H1 (cell line): ENCODE measurements around the gene RASGRF1. TPM values are rescaled to one million over a fixed set of nuclear protein-coding genes. Genes with fewer than 3 reads are reported as not detected.

Source experiments
- CTCF ChIA-PET: fragments of 300-600 bp; sonication (Branson Sonifier 250); formaldehyde crosslinking; loops from one replicate; lab custom pipeline; 2021; ENCODE audit not compliant: partially characterized antibody; lab: Charles Lee
- POLR2A ChIA-PET: fragments of 300-600 bp; sonication (Branson Sonifier 250); formaldehyde crosslinking; loops from one replicate; lab custom pipeline; 2021; ENCODE audit warnings: inconsistent platforms; ENCODE audit not compliant: partially characterized antibody; lab: Charles Lee
- DNase-seq, 2 experiments: peaks; one replicate each; pipeline versions ENCODE4 v3.0.0 to v3.0.0-alpha.2; 2010 to 2022; ENCODE audit warnings: low spot score in 2 of 2, low read depth in 1 of 2, mixed read lengths in 1 of 2
- FAIRE-seq: peaks from 2 replicates; lab custom pipeline; 2011; peaks lifted over from hg19 to GRCh38; lab: Jason Lieb, UNC
- H2AFZ ChIP-seq: 2 replicates; pipeline ENCODE4 v1.8.1; 2012; ENCODE audit warnings: low read length, inconsistent platforms
- H2AK5ac ChIP-seq: 2 replicates; pipeline ENCODE4 v1.6.1; 2013; ENCODE audit warnings: low read depth, low read length
- H2BK120ac ChIP-seq: replicated peaks from 2 replicates; pipeline ENCODE3; 2013; ENCODE audit warnings: low read depth, low read length, inconsistent platforms
- H2BK12ac ChIP-seq: 2 replicates; pipeline ENCODE4 v1.6.1; 2013; ENCODE audit warnings: low read depth, low read length
- H2BK15ac ChIP-seq: 2 replicates; pipeline ENCODE4 v1.6.1; 2013; ENCODE audit warnings: low read length
- H2BK20ac ChIP-seq: 2 replicates; pipeline ENCODE4 v1.6.1; 2013; ENCODE audit warnings: low read length
- H2BK5ac ChIP-seq: 2 replicates; pipeline ENCODE4 v1.6.1; 2013; ENCODE audit warnings: low read depth, low read length
- H3K14ac ChIP-seq: 2 replicates; pipeline ENCODE4 v1.6.1; 2013; ENCODE audit warnings: inconsistent platforms; ENCODE audit not compliant: insufficient read length
- H3K18ac ChIP-seq: 2 replicates; pipeline ENCODE4 v1.6.1; 2013; ENCODE audit warnings: low read length; ENCODE audit errors: extremely low read depth
- H3K23ac ChIP-seq: 2 replicates; pipeline ENCODE4 v1.6.1; 2013; ENCODE audit warnings: inconsistent platforms; ENCODE audit not compliant: insufficient read length
- H3K23me2 ChIP-seq: 2 replicates; pipeline ENCODE4 v1.6.1; 2013; ENCODE audit warnings: low read depth, low read length
- H3K27ac ChIP-seq: 2 replicates; pipeline ENCODE4 v1.6.1; 2011; ENCODE audit warnings: low read depth, low read length, inconsistent platforms
- H3K27me3 ChIP-seq, 4 experiments: replicated peaks in 1 of 4; 1 replicate in 1 of 4; 2 replicates in 3 of 4; pipeline versions ENCODE4 v1.6.1 to v1.8.1; 2011 to 2013; ENCODE audit warnings: low read length in 3 of 4, mild to moderate bottlenecking in 3 of 4, inconsistent platforms in 2 of 4, mixed read lengths in 2 of 4, moderate library complexity in 1 of 4; ENCODE audit not compliant: control insufficient read depth in 3 of 4, insufficient read depth in 3 of 4; ENCODE audit errors: extremely low read depth in 1 of 4
- H3K36me3 ChIP-seq, 4 experiments: 2 replicates each; pipeline versions ENCODE4 v1.6.1 to v1.8.1; 2011 to 2013; ENCODE audit warnings: mild to moderate bottlenecking in 4 of 4, low read length in 3 of 4, moderate library complexity in 2 of 4, control low read depth in 1 of 4, inconsistent platforms in 1 of 4; ENCODE audit not compliant: insufficient read depth in 4 of 4, control insufficient read depth in 2 of 4
- H3K4ac ChIP-seq: replicated peaks from 2 replicates; pipeline ENCODE3; 2013; ENCODE audit warnings: low read length, low read depth, mixed read lengths, inconsistent platforms; ENCODE audit not compliant: insufficient read length
- H3K4me1 ChIP-seq, 4 experiments: replicated peaks in 1 of 4; 1 replicate in 1 of 4; 2 replicates in 3 of 4; pipeline versions ENCODE4 v1.6.1 to v1.8.1; 2011 to 2013; ENCODE audit warnings: low read length in 3 of 4, inconsistent platforms in 2 of 4, mixed read lengths in 1 of 4; ENCODE audit not compliant: insufficient read depth in 4 of 4, control insufficient read depth in 3 of 4
- H3K4me2 ChIP-seq, 2 experiments: 2 replicates each; pipeline versions ENCODE4 v1.6.1 to v1.8.1; 2011 to 2013; ENCODE audit warnings: low read depth in 2 of 2, low read length in 2 of 2, control low read depth in 1 of 2, inconsistent platforms in 1 of 2, mild to moderate bottlenecking in 1 of 2; ENCODE audit not compliant: insufficient read depth in 1 of 2
- H3K4me3 ChIP-seq, 4 experiments: fragments of 200-600, 300-600 bp in 1 of 4; sonication (generic), shearing (Covaris generic), sonication (Bioruptor Twin) in 1 of 4; 2 replicates each; pipeline versions ENCODE4 v1.5.1 to v1.8.1; 2011 to 2016; ENCODE audit warnings: low read length in 4 of 4, low read depth in 3 of 4, control low read depth in 2 of 4, inconsistent platforms in 2 of 4, mild to moderate bottlenecking in 2 of 4, mixed read lengths in 1 of 4, moderate library complexity in 1 of 4; ENCODE audit not compliant: insufficient read depth in 2 of 4; ENCODE audit errors: extremely low read depth in 1 of 4
- H3K56ac ChIP-seq: replicated peaks from 2 replicates; pipeline ENCODE3; 2013; ENCODE audit warnings: low read depth, mild to moderate bottlenecking, mixed read lengths, low read length, inconsistent platforms; ENCODE audit not compliant: insufficient read length
- H3K79me1 ChIP-seq: 2 replicates; pipeline ENCODE4 v1.6.1; 2013; ENCODE audit warnings: low read depth, low read length, control low read depth
- H3K79me2 ChIP-seq, 2 experiments: 2 replicates each; pipeline versions ENCODE4 v1.6.1 to v1.8.1; 2012 to 2013; ENCODE audit warnings: low read length in 2 of 2, mild to moderate bottlenecking in 2 of 2, inconsistent platforms in 1 of 2; ENCODE audit not compliant: insufficient read depth in 2 of 2, control insufficient read depth in 1 of 2
- H3K9ac ChIP-seq, 4 experiments: replicated peaks in 1 of 4; 1 replicate in 1 of 4; 2 replicates in 3 of 4; pipeline versions ENCODE4 v1.6.1 to v1.8.1; 2011 to 2013; ENCODE audit warnings: low read depth in 3 of 4, low read length in 3 of 4, control low read depth in 2 of 4, mild to moderate bottlenecking in 2 of 4, moderate library complexity in 2 of 4, inconsistent platforms in 1 of 4; ENCODE audit errors: extremely low read depth in 1 of 4
- H3K9me3 ChIP-seq, 2 experiments: 2 replicates each; pipeline versions ENCODE4 v1.6.1 to v1.8.1; 2012 to 2013; ENCODE audit warnings: mild to moderate bottlenecking in 2 of 2, moderate library complexity in 2 of 2, control low read depth in 1 of 2, inconsistent platforms in 1 of 2, low read depth in 1 of 2, low read length in 1 of 2, mixed read lengths in 1 of 2; ENCODE audit not compliant: insufficient read depth in 2 of 2
- H4K20me1 ChIP-seq, 2 experiments: replicated peaks in 1 of 2; 2 replicates each; pipeline versions ENCODE3 to v1.8.1; 2011 to 2013; ENCODE audit warnings: inconsistent platforms in 2 of 2, low read length in 2 of 2, mild to moderate bottlenecking in 1 of 2; ENCODE audit not compliant: insufficient read depth in 2 of 2, control insufficient read depth in 1 of 2
- H4K5ac ChIP-seq: 2 replicates; pipeline ENCODE4 v1.6.1; 2013; ENCODE audit warnings: low read length, low read depth, mixed read lengths, inconsistent platforms; ENCODE audit not compliant: insufficient read length
- H4K8ac ChIP-seq: 2 replicates; pipeline ENCODE4 v1.8.0; 2013; ENCODE audit warnings: mild to moderate bottlenecking, moderate library complexity, low read length, inconsistent platforms; ENCODE audit not compliant: insufficient read depth; ENCODE audit errors: extremely low read depth
- H4K91ac ChIP-seq: replicated peaks from 2 replicates; pipeline ENCODE3; 2013; ENCODE audit warnings: low read length, mixed read lengths, inconsistent platforms; ENCODE audit not compliant: insufficient read length
- CTCF ChIP-seq, 3 experiments: IDR thresholded peaks; 1 replicate in 2 of 3; 2 replicates in 1 of 3; pipeline versions ENCODE4 v1.5.1 to v1.6.1; 2011; ENCODE audit warnings: low read length in 3 of 3, mild to moderate bottlenecking in 3 of 3, inconsistent platforms in 2 of 3, low read depth in 1 of 3, moderate library complexity in 1 of 3; ENCODE audit not compliant: insufficient read depth in 1 of 3; ENCODE audit errors: control extremely low read depth in 1 of 3
- GTF2F1 ChIP-seq: IDR thresholded peaks from 2 replicates; pipeline ENCODE4 v1.6.1; 2012; ENCODE audit warnings: low read depth, low read length, improper control_type of control experiment, borderline replicate concordance
- RAD21 ChIP-seq, 2 experiments: IDR thresholded peaks in 1 of 2; conservative IDR thresholded peaks in 1 of 2; 2 replicates each; pipeline ENCODE4 v1.6.1; 2011; ENCODE audit warnings: low read depth in 2 of 2, low read length in 2 of 2, improper control_type of control experiment in 1 of 2, inconsistent platforms in 1 of 2, mild to moderate bottlenecking in 1 of 2, moderate library complexity in 1 of 2
- WGBS, 2 experiments: shearing (Covaris generic) in 1 of 2; methylation state at CpG; one replicate each; pipeline versions ENCODE4 v1.1.6 to v1.1.7; 2013 to 2015; ENCODE audit warnings: low lambda C conversion rate in 2 of 2, mixed read lengths in 2 of 2, inconsistent platforms in 1 of 2, low coverage in 1 of 2, missing lambda C conversion rate in 1 of 2; ENCODE audit not compliant: insufficient replicate concordance in 2 of 2, insufficient coverage in 1 of 2, insufficient read length in 1 of 2; ENCODE audit errors: extremely low coverage in 1 of 2, missing lambda C conversion rate in 1 of 2; 5-methylcytosine and 5-hydroxymethylcytosine counted together
- polyA plus RNA-seq, 7 experiments: library from polyadenylated mRNA; depleted of rRNA in 3 of 7; stranded (reverse) in 5 of 7; unstranded in 2 of 7; fragments of >200 nt in 5 of 7; fragments of 200-250 nt in 2 of 7; gene quantifications; 1 replicate in 5 of 7; 2 replicates in 1 of 7; 4 replicates in 1 of 7; pipeline versions ENCODE4 v1.2.1 to v1.2.3, GENCODE V29; 2011 to 2013; ENCODE audit warnings: missing spikeins in 2 of 7, mixed read lengths in 2 of 7
- total RNA-seq: library from RNA; stranded (reverse); fragmentation: NEBNext Ultra II Directional; extraction: Animal tissue kit (Norgen Biotek cat#: 25700); gene quantifications from 2 replicates; pipeline ENCODE4 v1.2.1, GENCODE V29; 2021

Gene RASGRF1
- total and polyA plus RNA-seq, 2 of the 8 experiments (the other 6 are each of a cell fraction or from before 2014, with no cell fraction given): 0.42 to 0.67 TPM

- CTCF ChIA-PET: interaction anchor here (0.6 to 11.2 kb wide), 23 partner anchors 8 to 319 kb away, joined by 3 to 171 read pairs (median 6); no protein-coding TSS in a partner anchor
- H3K79me2 ChIP-seq: no peaks in the 10 kb centered on the region; a peak in 1 of 4 replicates
Observed at GRCh38 chr15:78914027-78914764, 176.4 kb downstream of the RASGRF1 start.

More at GRCh38 chr15:78914027-78914764, 176.4 kb downstream of the RASGRF1 start:
- no peak overlapping the region for H2AK5ac ChIP-seq
- H4K8ac ChIP-seq: no peak overlapping the region
- H3K9ac ChIP-seq: no peak overlapping the region
- no peak overlapping the region for H3K23ac ChIP-seq
- H2BK120ac ChIP-seq: no peak overlapping the region
- peaks cover 1 to 10% of the 10 kb centered on the region in 2 experiments for H4K20me1 ChIP-seq
- no peak overlapping the region for H3K18ac ChIP-seq
- H4K91ac ChIP-seq: no peak overlapping the region
- peaks cover 0 to 12% (median 0%) of the 10 kb centered on the region in 4 experiments; a peak in 2 of 8 replicates for H3K36me3 ChIP-seq
- no peaks in the 10 kb centered on the region for H3K9me3 ChIP-seq
- H2AFZ ChIP-seq: no peak overlapping the region
- no peak overlapping the region for H3K4ac ChIP-seq
- H3K4me2 ChIP-seq: no peak overlapping the region
- no peak overlapping the region for H2BK20ac ChIP-seq
- FAIRE-seq (no peak), DNase-seq (no peak)
- POLR2A ChIA-PET: interaction anchor here (0.8 to 1.6 kb wide), 3 partner anchors 31 to 84 kb away, joined by 3 to 8 read pairs (median 3); no protein-coding TSS in a partner anchor
- H3K27me3 ChIP-seq: no peaks in the 10 kb centered on the region
- WGBS, 2 experiments: 90% methylated on average over 13 of the region's 13 CpGs; no CpG with 5 or more reads in 1 of the 2 experiments
- TF ChIP-seq RAD21 (IDR thresholded peaks at IDR 0.05 in 1 of 2, conservative IDR thresholded peaks at IDR 0.05 in 1 of 2; ENCODE audit: low read depth in 2 of 2, low read length in 2 of 2) (peak; percentile 58 to 69), CTCF (IDR thresholded peaks at IDR 0.05; ENCODE audit: control extremely low read depth in 1 of 3, insufficient read depth in 1 of 3, low read depth in 1 of 3, low read length in 3 of 3) (peak; percentile 74 to 83 (median 75)), GTF2F1 (no peak)
- H3K27ac ChIP-seq: no peak overlapping the region
- no peak overlapping the region for H2BK15ac ChIP-seq
- no peak overlapping the region for H4K5ac ChIP-seq
- H3K23me2 ChIP-seq: no peaks in the 10 kb centered on the region
- H3K4me1 ChIP-seq: peaks cover 0 to 3% (median 1%) of the 10 kb centered on the region in 4 experiments; a peak in 2 of 7 replicates
- no peak overlapping the region for H3K4me3 ChIP-seq
- H2BK5ac ChIP-seq: no peak overlapping the region
- no peak overlapping the region for H3K56ac ChIP-seq
- H2BK12ac ChIP-seq: no peak overlapping the region
- H3K79me1 ChIP-seq: 0 out of 2 replicates have a peak, but pooled peaks cover 2% of the 10 kb centered on the region
- no peak overlapping the region for H3K14ac ChIP-seq
